SU-DHL-6 (cell line): Measurements from ENCODE around the gene PGLYRP3.
"Not testable (repeated sequence)": the region's sequence is repeated elsewhere in the genome, so short reads cannot be mapped to it uniquely, and the experiment has no call there.

Experiments used
- H2AFZ ChIP-seq: fragments of 200-600 bp; sonication (generic); 2 replicates; pipeline ENCODE4 v1.6.1; 2014; ENCODE audit warnings: low read depth, mild to moderate bottlenecking, moderate library complexity, mixed read lengths, antibody characterized with exemption, low read length; ENCODE audit not compliant: severe bottlenecking
- H3F3A ChIP-seq: fragments of 200-600 bp; shearing (Covaris generic); 2 replicates; pipeline ENCODE4 v1.6.0; 2016; ENCODE audit warnings: antibody characterized with exemption, mild to moderate bottlenecking; ENCODE audit not compliant: insufficient read depth
- H3K27ac ChIP-seq: fragments of 200-600 bp; sonication (generic); 2 replicates; pipeline ENCODE4 v1.5.1; 2016; ENCODE audit warnings: low read depth, mild to moderate bottlenecking, low read length, moderate library complexity, mixed read lengths
- H3K27me3 ChIP-seq: fragments of 200-600 bp; sonication (generic), shearing (Covaris generic); 2 replicates; pipeline ENCODE4 v1.6.0; 2014; ENCODE audit warnings: mild to moderate bottlenecking, low read length
- H3K36me3 ChIP-seq: fragments of 200-600 bp; sonication (generic); 2 replicates; pipeline ENCODE4 v1.6.1; 2014; ENCODE audit warnings: mild to moderate bottlenecking, low read length, mixed read lengths
- H3K4me2 ChIP-seq: fragments of 300-600, 200-600 bp; shearing (Covaris generic), sonication (generic); 2 replicates; pipeline ENCODE4 v1.6.0; 2014; ENCODE audit warnings: low read length, low read depth, mild to moderate bottlenecking; ENCODE audit not compliant: poor library complexity, severe bottlenecking
- H3K4me3 ChIP-seq: fragments of 200-600 bp; sonication (generic); 2 replicates; pipeline ENCODE4 v1.5.1; 2014; ENCODE audit warnings: antibody characterized with exemption, low read length, mild to moderate bottlenecking, mixed read lengths; ENCODE audit not compliant: insufficient read depth, poor library complexity, severe bottlenecking
- H3K79me2 ChIP-seq: fragments of 200-600 bp; sonication (generic); 2 replicates; pipeline ENCODE4 v1.6.1; 2014; ENCODE audit warnings: mild to moderate bottlenecking, low read length, moderate library complexity; ENCODE audit not compliant: insufficient read depth
- H3K9ac ChIP-seq: fragments of 200-600 bp; sonication (generic); 2 replicates; pipeline ENCODE4 v1.7.0; 2014; ENCODE audit warnings: mild to moderate bottlenecking, low read length
- H3K9me2 ChIP-seq: fragments of 200-600 bp; sonication (generic); replicated peaks from 2 replicates; pipeline ENCODE4 v1.6.1; 2014; ENCODE audit warnings: low read length; ENCODE audit not compliant: insufficient read depth
- H3K9me3 ChIP-seq: fragments of 200-600 bp; sonication (generic); 2 replicates; pipeline ENCODE4 v1.6.1; 2014; ENCODE audit warnings: low read length, mixed read lengths; ENCODE audit not compliant: insufficient read depth
- H4K20me1 ChIP-seq: fragments of 200-600 bp; sonication (generic); 2 replicates; pipeline ENCODE4 v1.6.1; 2014; ENCODE audit warnings: low read depth, mild to moderate bottlenecking, antibody characterized with exemption, low read length, moderate library complexity, mixed read lengths
- CTCF ChIP-seq: fragments of 200-600 bp; sonication (generic); IDR thresholded peaks from one replicate; pipeline ENCODE4 v1.5.1; 2017; ENCODE audit warnings: antibody characterized with exemption, mild to moderate bottlenecking, low read length, moderate library complexity; ENCODE audit not compliant: insufficient read depth, poor library complexity, severe bottlenecking
- EZH2phosphoT487 ChIP-seq: fragments of 200-600 bp; sonication (generic), shearing (Covaris generic); conservative IDR thresholded peaks from 2 replicates; pipeline ENCODE4 v1.6.1; 2018; ENCODE audit warnings: mild to moderate bottlenecking, antibody characterized with exemption, low read length, moderate library complexity, mixed read lengths

The PGLYRP3 gene

DNA sequence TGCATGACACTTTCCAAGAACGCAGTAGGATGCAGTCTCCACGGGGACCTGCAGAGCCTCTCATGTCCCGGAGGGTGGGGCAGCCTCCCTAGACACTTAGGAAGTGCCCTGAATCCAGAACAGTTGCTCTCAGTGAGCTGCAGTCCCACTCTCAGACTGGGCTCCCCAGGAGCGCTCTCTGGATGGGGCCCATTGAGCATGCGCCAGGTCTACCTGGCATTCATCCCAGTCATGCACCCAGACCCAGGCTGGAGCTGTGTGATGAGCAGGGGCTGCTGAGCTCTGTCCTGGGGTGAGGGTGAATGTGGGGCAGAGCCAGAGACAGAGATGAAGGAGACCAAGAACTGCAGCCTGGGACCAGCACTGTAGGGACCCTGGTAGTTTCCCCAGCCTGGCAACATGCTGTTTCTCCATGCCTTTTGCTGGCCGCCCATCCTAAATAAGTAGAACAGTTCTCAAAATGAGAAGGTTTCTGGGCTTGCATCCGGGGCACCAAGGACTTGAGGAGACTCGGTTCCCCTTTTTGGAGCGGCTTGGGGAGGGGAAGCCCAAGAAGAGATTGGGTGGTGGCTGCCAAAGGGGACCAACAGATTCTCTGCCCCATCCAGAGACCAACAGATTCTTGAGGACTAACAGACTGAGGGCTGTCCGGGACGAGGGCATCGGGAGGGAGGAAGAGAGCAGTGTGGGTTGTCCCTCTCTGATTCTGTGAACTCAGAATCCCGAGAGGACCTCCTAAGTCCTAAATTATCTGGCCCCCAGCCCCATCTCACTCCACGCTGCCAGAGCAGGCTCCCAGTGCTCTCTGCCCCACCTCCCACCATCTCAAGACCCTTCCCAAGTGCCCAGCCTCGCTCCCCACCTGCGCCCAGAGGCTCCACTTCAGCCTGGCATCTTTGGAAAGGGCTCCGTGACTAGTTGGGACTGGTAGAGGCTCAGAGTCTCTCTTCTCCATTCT is 36.9 kb upstream of the PGLYRP3 start:
- Histone ChIP-seq H3K9me2 (no peaks in the 10 kb centered on the region), H4K20me1 (no peaks in the 10 kb centered on the region), H3K79me2 (no peaks in the 10 kb centered on the region), H3K27ac (no peak overlapping the region), H3K27me3 (no peaks in the 10 kb centered on the region), H3K36me3 (no peaks in the 10 kb centered on the region), H3K9me3 (no peaks in the 10 kb centered on the region), H3F3A (no peaks in the 10 kb centered on the region), H2AFZ (no peak overlapping the region), H3K4me2 (no peak overlapping the region), H3K9ac (no peak overlapping the region), H3K4me3 (no peak overlapping the region)
- no peak for TF ChIP-seq EZH2phosphoT487
- TF ChIP-seq CTCF = no peak

DNA sequence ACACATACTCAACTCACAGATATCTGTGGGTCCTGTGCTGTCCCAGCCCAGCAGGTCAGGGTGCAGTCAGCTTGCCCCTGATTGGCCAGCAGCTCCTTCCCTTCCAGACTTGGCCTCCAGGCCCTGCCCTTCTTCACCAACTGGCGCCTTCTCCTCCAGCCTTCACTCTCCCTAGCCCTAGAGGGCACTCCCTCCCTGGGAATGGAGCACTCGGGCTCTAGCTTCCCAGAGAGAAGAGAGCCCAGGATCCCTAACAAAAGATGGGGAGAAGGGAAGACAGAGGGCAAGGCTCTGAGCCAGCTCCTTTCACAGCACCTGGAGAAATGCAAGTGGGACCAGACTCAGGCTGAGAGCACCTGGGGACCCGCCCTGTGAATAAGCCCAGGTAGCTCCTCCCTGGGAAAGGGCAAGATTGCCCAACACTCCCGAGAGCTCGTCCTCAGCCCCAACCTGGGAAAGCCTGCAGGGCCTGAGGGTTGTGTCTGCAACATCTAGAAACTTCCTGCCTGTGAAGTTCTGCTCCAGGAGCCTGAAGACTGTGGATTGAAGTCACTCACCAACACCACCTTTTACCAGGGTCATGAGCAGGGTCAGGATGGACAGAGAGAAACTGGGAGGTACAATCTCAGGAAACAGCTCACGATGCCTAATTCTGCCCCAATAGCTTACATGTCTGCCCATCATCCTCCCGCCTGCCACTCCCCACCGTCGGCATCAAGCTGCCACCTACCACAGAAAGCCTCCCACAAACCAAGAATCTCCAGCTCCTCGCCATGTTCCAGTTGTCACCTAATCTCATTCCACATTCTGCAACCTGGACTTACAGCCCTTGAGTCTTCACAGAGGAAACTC is 36.0 kb upstream of the PGLYRP3 start, which contains the start of gene PGLYRP4:
Gene PGLYRP4 (minus strand): TSS at position 331 of the 852 bp plus-strand sequence. CDS start 909 bp downstream, outside the sequence.
- Histone ChIP-seq H3K9ac (no peak within 1 kb of the TSS), H3K9me2 (no peaks in the 10 kb centered on the region)

DNA sequence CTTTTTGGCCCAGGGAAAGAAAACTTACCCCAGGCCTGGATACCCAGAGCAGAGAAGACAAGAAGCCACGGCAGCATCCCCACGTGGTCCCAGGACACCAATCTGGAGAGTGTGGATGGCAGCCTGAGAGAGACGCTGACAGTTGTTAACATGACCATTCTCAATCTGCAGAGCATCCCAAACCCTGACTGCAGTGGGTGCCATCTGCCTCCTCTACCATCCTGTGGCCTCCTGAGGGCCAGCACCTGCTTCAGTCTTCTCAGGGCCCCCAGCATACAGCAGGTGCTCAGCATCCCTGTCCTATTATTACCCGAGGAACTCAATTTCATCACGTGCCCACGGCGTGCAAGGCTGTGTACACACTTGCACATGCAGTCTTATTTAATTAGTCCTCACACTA is 35.1 kb upstream of the PGLYRP3 start:
- no peak for TF ChIP-seq EZH2phosphoT487
- TF ChIP-seq CTCF = no peak
- no peaks in the 10 kb centered on the region for H3K79me2 ChIP-seq
- no peak overlapping the region for H3K9ac ChIP-seq
- no peaks in the 10 kb centered on the region for H3K27me3 ChIP-seq
- no peak overlapping the region for H3K4me3 ChIP-seq
- no peak overlapping the region for H2AFZ ChIP-seq
- H3K27ac ChIP-seq = no peak overlapping the region
- H3K9me3 ChIP-seq = no peaks in the 10 kb centered on the region
- no peak overlapping the region for H3K4me2 ChIP-seq
- no peaks in the 10 kb centered on the region for H3F3A ChIP-seq
- no peaks in the 10 kb centered on the region for H3K36me3 ChIP-seq
- H3K9me2 ChIP-seq = no peaks in the 10 kb centered on the region
- no peaks in the 10 kb centered on the region for H4K20me1 ChIP-seq

More for the DNA sequence above, 36.0 kb upstream of the PGLYRP3 start, which contains the start of gene PGLYRP4:
- H3K9me3 ChIP-seq = no peaks in the 10 kb centered on the region
- H4K20me1 ChIP-seq = no peaks in the 10 kb centered on the region
- TF ChIP-seq CTCF (no peak), EZH2phosphoT487 (no peak)
- H3K36me3 ChIP-seq = no peaks in the 10 kb centered on the region
- H3K4me3 ChIP-seq = no peak within 1 kb of the TSS
- H2AFZ ChIP-seq = no peak within 1 kb of the TSS
- no peak within 1 kb of the TSS for H3K27ac ChIP-seq
- H3F3A ChIP-seq = no peaks in the 10 kb centered on the region
- no peak within 1 kb of the TSS for H3K4me2 ChIP-seq
- no peaks in the 10 kb centered on the region for H3K79me2 ChIP-seq
- no peaks in the 10 kb centered on the region for H3K27me3 ChIP-seq

GRCh38 chr1:153347049-153347448 is 34.3 kb upstream of the PGLYRP3 start:
- not testable (repeated sequence) for H3K4me2 ChIP-seq, H3K9ac ChIP-seq, H3K79me2 ChIP-seq, H3K27ac ChIP-seq, H3K4me3 ChIP-seq, H3K9me2 ChIP-seq, H3K9me3 ChIP-seq, H3F3A ChIP-seq, H3K27me3 ChIP-seq, H2AFZ ChIP-seq, H4K20me1 ChIP-seq, H3K36me3 ChIP-seq
